GM19463 (cell line): ENCODE results near the gene DIDO1.

Source experiments
- ATAC-seq: cut with Tn5 transposase; IDR thresholded peaks from one replicate; pipeline ENCODE4 v1.9.1; 2021; ENCODE audit warnings: mild to moderate bottlenecking, moderate library complexity; ENCODE audit not compliant: unreplicated experiment

DIDO1 gene

DNA sequence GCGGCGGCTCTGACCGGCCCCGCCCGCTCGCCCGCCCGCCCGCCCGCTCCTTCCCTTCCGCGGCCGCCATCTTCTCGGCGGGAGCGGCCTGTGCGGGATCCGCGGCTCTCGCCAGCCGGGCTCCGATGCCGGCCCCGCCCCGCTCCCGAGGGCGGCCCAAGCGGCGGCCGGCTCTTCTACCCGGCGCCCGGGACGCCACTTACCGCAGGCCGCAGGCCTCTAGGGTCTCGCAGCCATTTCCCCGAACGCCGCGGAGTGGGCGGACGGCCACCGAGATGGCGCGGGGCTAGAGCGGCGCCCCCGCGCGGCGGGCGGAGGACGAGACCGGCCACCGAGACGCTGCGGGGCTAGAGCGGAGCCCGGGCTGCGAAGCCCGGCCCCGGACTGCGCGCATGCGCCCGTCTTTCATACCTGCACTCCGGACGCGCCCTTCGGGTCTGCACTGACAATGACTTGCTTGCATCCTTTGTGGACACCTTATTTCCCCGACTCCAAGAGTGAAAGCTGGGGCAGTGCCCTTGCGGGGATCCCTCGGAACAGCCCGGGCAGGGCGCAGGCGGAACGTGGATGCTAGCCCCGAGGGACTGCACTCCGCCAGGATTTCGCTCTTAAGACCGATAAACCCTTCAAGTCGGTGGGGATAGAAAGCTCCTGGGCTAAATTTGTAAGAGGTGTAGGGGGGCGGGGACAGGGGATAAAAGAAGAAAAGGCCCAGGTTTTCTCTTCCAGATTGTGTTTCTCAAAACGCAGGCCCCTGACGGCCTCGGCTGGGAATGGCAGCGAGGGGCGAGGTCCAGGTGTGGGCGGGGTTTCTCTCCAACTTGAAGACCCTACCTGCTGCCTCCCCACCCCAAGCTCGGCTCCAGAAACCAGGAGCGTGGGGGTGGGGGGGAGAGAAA, at the start of gene DIDO1:
DIDO1 (minus strand) TSS at position 277 of the 899 bp plus-strand sequence.
- ATAC-seq = peak; percentile 65

- ATAC-seq = no peak
Measured at GRCh38 chr20:62975251-62975760, 49.0 kb upstream of the DIDO1 start.

GRCh38 chr20:62972845-62973745, 46.8 kb upstream of the DIDO1 start:
- no peak for ATAC-seq

DNA sequence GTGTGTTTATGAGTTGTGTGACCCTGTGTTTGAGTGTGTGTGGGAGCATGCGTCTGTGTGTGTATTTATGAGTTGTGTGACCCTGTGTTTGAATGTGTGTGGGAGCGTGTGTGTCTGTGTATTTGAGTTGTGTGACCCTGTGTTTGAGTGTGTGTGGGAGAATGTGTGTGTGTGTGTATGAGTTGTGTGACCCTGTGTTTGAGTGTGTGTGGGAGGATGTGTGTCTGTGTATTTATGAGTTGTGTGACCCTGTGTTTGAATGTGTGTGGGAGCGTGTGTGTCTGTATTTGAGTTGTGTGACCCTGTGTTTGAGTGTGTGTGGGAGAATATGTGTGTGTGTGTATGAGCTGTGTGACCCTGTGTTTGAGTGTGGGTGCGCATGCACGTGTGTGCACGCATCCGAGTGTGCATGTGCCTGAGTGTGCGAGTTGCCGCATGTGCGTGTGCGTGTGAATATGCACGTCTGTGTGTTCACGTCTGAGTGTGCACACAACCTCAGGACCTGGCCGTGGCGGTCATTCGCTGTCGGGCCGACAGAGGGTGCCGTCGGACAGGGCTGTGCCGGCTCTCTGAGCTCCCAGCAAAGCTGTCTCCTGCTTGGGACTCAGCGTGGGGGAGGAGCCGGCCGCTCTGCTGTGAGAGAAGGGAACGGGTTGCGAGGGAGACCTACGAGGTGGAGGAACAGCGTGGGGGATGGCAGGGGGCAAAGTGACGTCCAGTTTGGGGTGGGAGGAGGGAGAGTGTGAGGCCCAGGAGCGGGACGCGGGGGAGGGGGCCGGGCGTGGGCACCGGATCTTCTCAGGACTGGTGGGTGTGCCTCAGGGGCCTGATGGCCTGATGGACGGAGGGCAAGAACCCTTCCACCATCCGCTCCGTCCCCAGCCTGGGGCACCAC, 45.9 kb upstream of the DIDO1 start:
- peak; percentile 79 for ATAC-seq

GRCh38 chr20:62971211-62971949, 45.1 kb upstream of the DIDO1 start:
- no peak for ATAC-seq

GRCh38 chr20:62970307-62971210, 44.3 kb upstream of the DIDO1 start:
- ATAC-seq = no peak

DNA sequence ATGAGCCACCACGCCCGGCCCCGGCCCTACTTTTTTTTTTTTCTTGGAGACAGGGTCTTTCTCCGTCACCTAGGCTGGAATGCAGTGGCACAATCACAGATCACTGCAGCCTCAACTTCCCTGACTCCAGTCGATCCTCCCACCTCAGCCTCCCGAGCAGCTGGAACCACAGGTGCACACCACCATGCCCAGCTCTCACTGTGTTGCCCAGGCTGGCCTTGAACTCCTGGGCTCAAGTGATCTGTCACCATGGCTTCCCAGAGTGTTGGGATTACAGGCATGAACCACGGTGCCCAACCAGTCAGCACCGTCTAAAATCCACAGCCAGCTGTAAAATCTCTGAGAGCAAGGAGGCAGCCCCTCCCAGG, 43.6 kb upstream of the DIDO1 start:
- ATAC-seq = no peak

GRCh38 chr20:62969179-62969760, 43.0 kb upstream of the DIDO1 start:
- no peak for ATAC-seq

GRCh38 chr20:62968378-62969178, 42.3 kb upstream of the DIDO1 start:
- no peak for ATAC-seq

- ATAC-seq = no peak
Measured at GRCh38 chr20:62967628-62968351, 41.5 kb upstream of the DIDO1 start.

DNA sequence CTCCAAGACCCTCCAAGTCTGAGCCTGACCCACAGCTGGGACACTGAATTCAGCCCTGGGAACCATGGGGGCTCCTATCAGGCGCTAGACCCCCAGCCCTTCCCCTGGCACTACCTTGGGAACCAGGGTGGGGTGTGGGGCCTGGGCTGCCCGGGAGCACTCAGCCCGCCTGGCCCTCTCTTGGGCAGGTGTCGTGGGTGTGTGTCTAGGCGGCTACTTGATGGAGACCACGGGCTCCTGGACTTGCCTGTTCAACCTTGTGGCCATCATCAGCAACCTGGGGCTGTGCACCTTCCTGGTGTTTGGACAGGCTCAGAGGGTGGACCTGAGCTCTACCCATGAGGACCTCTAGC, 40.8 kb upstream of the DIDO1 start:
- no peak for ATAC-seq

DNA sequence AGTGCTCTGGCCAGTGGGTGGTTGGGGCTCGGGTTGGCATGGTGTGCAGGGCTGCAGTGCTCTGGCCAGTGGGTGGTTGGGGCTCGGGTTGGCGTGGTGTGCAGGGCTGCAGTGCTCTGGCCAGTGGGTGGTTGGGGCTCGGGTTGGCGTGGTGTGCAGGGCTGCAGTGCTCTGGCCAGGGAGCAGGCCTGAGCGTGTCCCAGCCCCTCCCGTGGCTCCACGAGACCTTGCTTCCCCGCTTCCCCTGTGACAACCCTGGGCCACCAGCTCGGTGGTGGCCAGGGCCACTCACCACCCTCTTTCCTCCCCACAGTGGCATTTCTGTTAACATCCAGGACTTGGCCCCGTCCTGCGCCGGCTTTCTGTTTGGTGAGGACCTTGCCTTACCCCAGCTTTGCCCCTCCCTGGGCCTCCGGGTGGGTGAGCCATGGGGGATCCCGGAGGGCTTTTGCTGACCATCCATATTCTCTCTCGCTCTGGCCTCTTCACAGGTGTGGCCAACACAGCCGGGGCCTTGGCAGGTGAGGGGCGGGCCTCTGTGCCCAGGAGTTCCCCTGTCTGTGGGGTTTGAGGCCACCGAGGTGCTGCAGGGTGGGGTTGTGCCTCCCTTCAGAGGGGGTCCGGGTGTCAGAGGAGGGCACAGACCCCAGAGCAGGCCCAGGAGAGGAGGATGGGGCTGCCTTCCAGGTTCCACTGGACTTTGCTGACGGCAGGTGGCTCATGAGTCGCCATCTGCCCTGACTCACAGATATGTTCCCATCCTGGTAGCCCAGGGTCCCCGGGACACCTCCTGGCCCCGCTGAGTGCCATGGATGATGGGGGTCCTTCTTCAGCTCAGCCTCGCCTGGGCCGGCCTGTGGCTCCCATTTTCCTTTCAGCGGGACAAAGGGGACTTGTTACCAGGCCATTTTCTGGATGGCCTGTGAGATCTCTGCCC, 40.2 kb upstream of the DIDO1 start:
- ATAC-seq = no peak

DNA sequence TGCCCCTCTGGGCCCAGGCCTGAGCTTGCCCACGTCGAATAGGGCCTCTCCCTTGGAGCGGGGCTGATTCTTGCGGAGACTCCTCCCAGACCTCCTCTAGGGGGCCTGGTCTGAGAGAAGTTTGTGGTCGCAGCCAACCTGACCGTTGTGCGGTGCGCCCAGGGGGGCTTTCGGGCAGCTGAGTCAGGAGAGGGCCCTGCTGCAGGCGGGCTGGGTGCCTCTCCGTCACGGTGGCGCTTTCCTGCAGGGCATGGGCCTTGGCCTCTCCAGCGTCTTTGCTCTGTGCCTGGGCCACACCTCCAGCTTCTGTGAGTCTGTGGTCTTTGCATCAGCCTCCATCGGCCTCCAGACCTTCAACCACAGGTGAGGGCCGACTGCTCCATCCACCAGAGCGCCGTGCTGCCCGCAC, 39.1 kb upstream of the DIDO1 start:
- no peak for ATAC-seq

- ATAC-seq = no peak
Measured at GRCh38 chr20:62964700-62965099, 38.4 kb upstream of the DIDO1 start.

DNA sequence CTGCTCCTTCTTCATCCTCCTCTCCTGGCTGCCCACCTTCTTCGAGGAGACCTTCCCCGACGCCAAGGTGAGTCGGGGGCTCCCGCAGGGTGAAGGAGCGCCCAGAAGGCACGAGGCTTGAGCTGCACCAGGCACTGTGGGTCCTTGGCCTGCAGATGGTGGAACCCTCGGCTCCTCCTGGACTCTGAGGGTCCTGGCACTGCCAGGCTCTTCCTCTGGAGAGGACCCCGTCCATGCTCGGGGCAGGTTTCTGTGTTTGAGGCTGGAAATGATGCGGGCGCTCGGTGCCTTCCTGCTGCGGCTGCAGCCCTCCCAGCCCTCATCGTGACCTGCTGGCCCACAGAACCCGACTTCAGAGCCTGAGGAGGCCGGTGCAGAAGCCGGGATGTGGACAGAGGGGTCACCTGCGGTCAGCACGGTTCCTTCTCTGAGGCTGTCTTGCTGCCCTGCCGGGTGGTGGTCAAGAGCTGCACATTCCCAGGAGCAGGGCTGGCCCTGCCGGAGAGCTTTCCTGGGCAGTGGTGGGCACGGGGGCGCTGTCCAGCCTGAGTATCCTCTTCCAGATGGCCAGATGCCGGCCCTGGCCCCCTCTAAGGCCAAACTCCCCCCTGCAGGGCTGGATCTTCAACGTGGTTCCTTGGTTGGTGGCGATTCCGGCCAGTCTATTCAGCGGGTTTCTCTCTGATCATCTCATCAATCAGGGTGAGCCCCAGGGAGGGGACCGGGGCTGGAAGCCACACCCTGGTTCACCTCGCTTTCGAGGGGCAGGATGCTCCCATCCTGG, 37.5 kb upstream of the DIDO1 start:
- ATAC-seq = no peak
